Spleen (tissue), 11 donors: ENCODE data around the gene NANOS3. TPM values are rescaled to one million over a fixed set of nuclear protein-coding genes. Genes with fewer than 3 reads are reported as not detected.

Experiments
- DNase-seq: peaks from one replicate; pipeline ENCODE4 v3.0.0-alpha.2; 2020
- H3K27ac ChIP-seq, 8 donors: fragments of 200-600 bp; sonication (generic) in 7 of 8; 1 replicate in 4 of 8; 2 replicates in 4 of 8; pipeline versions ENCODE4 v1.5.0 to v1.8.0; 2016 to 2021; ENCODE audit warnings: inconsistent platforms in 4 of 8, mild to moderate bottlenecking in 4 of 8, moderate library complexity in 1 of 8
- H3K27me3 ChIP-seq, 7 donors: fragments of 200-600 bp; sonication (generic) in 6 of 7; replicated peaks in 1 of 7; 1 replicate in 4 of 7; 2 replicates in 3 of 7; pipeline versions ENCODE4 v1.5.0 to v1.8.0; 2016 to 2021; ENCODE audit warnings: inconsistent platforms in 3 of 7, mild to moderate bottlenecking in 1 of 7
- H3K36me3 ChIP-seq, 6 donors: fragments of 200-600 bp; sonication (generic) in 5 of 6; 1 replicate in 4 of 6; 2 replicates in 2 of 6; pipeline versions ENCODE4 v1.5.0 to v1.8.0; 2016 to 2021; ENCODE audit warnings: inconsistent platforms in 2 of 6
- H3K4me1 ChIP-seq, 6 donors: fragments of 200-600 bp; sonication (generic) in 5 of 6; 1 replicate in 3 of 6; 2 replicates in 3 of 6; pipeline versions ENCODE4 v1.5.0 to v1.8.0; 2016 to 2021; ENCODE audit warnings: inconsistent platforms in 3 of 6
- H3K4me3 ChIP-seq, 8 donors: fragments of 200-600 bp; sonication (generic) in 7 of 8; 1 replicate in 4 of 8; 2 replicates in 4 of 8; pipeline versions ENCODE4 v1.5.0 to v1.8.0; 2016 to 2021; ENCODE audit warnings: inconsistent platforms in 4 of 8, mild to moderate bottlenecking in 4 of 8, moderate library complexity in 2 of 8
- H3K9me3 ChIP-seq, 8 donors: fragments of 200-600 bp; sonication (generic) in 7 of 8; 1 replicate in 4 of 8; 2 replicates in 4 of 8; pipeline versions ENCODE4 v1.5.0 to v1.8.0; 2016 to 2021; ENCODE audit warnings: inconsistent platforms in 4 of 8
- POLR2A ChIP-seq, 3 donors: fragments of 450-650 bp; IDR thresholded peaks; one replicate each; pipeline ENCODE4 v1.5.1; 2017; ENCODE audit warnings: antibody characterized with exemption in 3 of 3, mild to moderate bottlenecking in 1 of 3
- POLR2AphosphoS5 ChIP-seq, 3 donors: sonication (generic); formaldehyde crosslinking; IDR thresholded peaks; one replicate each; pipeline ENCODE4 v1.5.1; 2017; ENCODE audit warnings: antibody characterized with exemption in 3 of 3
- whole genome bisulfite sequencing, 5 donors: extraction: QIAGEN DNeasy Blood & Tissue Kit in 3 of 5; methylation state at CpG; one replicate each; pipeline versions ENCODE4 v1.1.5 to v1.1.7; 2013 to 2018; 5-methylcytosine and 5-hydroxymethylcytosine counted together
- intact Hi-C: fragments of 100-400 bp; cut with DNase I; formaldehyde crosslinking; loops from one replicate; pipeline ENCODE4 v1.15.0; 2023; ENCODE audit warnings: low total_unique reads
- microRNA-seq, 3 donors: library from miRNA; unstranded; fragments of <30 nt; microRNA quantifications; one replicate each; pipeline versions ENCODE4 to v1.1.0, GENCODE V29; 2019 to 2020
- polyA plus RNA-seq, 3 donors: library from polyadenylated mRNA; stranded (reverse); fragments of 200-250 nt; gene quantifications; one replicate each; pipeline ENCODE4 v1.2.1, GENCODE V29; 2013
- small RNA-seq, 4 donors: library from RNA; depleted of rRNA; stranded (forward); fragments of <200 nt; gene quantifications; one replicate each; pipeline ENCODE3, GENCODE V24; 2016
- total RNA-seq, 7 donors: library from RNA; depleted of rRNA in 3 of 7; stranded (reverse); fragments of >200 nt in 3 of 7; fragmentation: NEBNext Ultra II Directional in 4 of 7; extraction: Animal tissue kit (Norgen Biotek cat#: 25700) in 4 of 7; gene quantifications; one replicate each; pipeline versions ENCODE4 v1.1.0 to v1.2.1, GENCODE V29; 2016 to 2021
- TF ChIP-seq, protein P1 (sequence below), 11 experiments: fragments of 200-600 bp in 7 of 11; fragments of 450-650 bp in 4 of 11; sonication (generic) in 4 of 11; IDR thresholded peaks in 8 of 11; conservative IDR thresholded peaks in 3 of 11; 1 replicate in 7 of 11; 2 replicates in 4 of 11; pipeline versions ENCODE4 v1.4.0 to v1.8.0; 2016 to 2021; ENCODE audit warnings: antibody characterized with exemption in 11 of 11, inconsistent platforms in 4 of 11, mild to moderate bottlenecking in 1 of 11
- donor health status: healthy with polysubstance abuse.
- donor health status: DM: no; HTN: no; CAD: no; lungs with moderate emphysema.
- donor health status: DM: no; HTN: no; CAD: no.
- donor health status: Bipolar disorder and iron deficiency.
- donor health status: healthy.
- donor health status: DM: no; HTN: no; CAD: no.
- donor health status: DM: yes; HTN: yes; CAD: no.

Gene NANOS3
- total and polyA plus RNA-seq, 10 donors: 0.42 to 0.99 (median 0.52) TPM; not detected in 7

- Histone ChIP-seq H3K27ac (no peak overlapping the region), H3K4me1 (peaks cover 0 to 14% (median 3%) of the 10 kb centered on the region in 6 donors), H3K9me3 (no peaks in the 10 kb centered on the region), H3K36me3 (peaks cover 0 to 62% (median 24%) of the 10 kb centered on the region in 6 donors), H3K27me3 (peaks cover 0 to 14% (median 0%) of the 10 kb centered on the region in 7 donors), H3K4me3 (no peak overlapping the region)
- intact Hi-C loops: no loop called here
- WGBS, 5 donors: 82 to 97% (median 93%) methylated on average over 8 to 17 of the region's 17 CpGs
- no peak for DNase-seq
- TF ChIP-seq POLR2AphosphoS5 (IDR thresholded peaks at IDR 0.05): no peak
- TF ChIP-seq POLR2A (IDR thresholded peaks at IDR 0.05): no peak
- TF ChIP-seq, protein P1, sequence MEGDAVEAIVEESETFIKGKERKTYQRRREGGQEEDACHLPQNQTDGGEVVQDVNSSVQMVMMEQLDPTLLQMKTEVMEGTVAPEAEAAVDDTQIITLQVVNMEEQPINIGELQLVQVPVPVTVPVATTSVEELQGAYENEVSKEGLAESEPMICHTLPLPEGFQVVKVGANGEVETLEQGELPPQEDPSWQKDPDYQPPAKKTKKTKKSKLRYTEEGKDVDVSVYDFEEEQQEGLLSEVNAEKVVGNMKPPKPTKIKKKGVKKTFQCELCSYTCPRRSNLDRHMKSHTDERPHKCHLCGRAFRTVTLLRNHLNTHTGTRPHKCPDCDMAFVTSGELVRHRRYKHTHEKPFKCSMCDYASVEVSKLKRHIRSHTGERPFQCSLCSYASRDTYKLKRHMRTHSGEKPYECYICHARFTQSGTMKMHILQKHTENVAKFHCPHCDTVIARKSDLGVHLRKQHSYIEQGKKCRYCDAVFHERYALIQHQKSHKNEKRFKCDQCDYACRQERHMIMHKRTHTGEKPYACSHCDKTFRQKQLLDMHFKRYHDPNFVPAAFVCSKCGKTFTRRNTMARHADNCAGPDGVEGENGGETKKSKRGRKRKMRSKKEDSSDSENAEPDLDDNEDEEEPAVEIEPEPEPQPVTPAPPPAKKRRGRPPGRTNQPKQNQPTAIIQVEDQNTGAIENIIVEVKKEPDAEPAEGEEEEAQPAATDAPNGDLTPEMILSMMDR (IDR thresholded peaks at IDR 0.05 in 8 of 11, conservative IDR thresholded peaks at IDR 0.05 in 3 of 11): no peak
Observed at GRCh38 chr19:13929956-13930355, 53.0 kb downstream of the NANOS3 start.

Small RNA genes lying within 50 kb of the gene (microRNA-seq; reads per million reads assigned to microRNA genes)
- gene MIR181C: 205 to 253 (median 229) reads per million in 3 donors
- gene MIR181D: 111 to 152 (median 117) reads per million in 3 donors

Small RNA genes lying within 50 kb of the gene (small RNA-seq; reads per million reads assigned to genes)
- gene MIR181C (34.6 to 50.1 (median 47.8) reads per million in 4 donors), gene MIR181D (20.9 to 33.5 (median 30.3) reads per million in 4 donors)

Other genes with a start within 250 kb of the NANOS3 start
- 10 to 100 TPM; 31.2 to 64.6 (median 36.6) TPM for gene MRI1, start 112.6 kb upstream of the NANOS3 start, total RNA-seq
- gene MRI1, start 112.6 kb upstream of the NANOS3 start, polyA plus RNA-seq: 10 to 100 TPM; 21.2 to 25.1 (median 21.7) TPM
- 100 to 1,000 TPM in 2 of 7 donors, 10 to 100 TPM in 5; 39.6 to 190 (median 55.5) TPM for gene C19orf53, start 102.7 kb upstream of the NANOS3 start, total RNA-seq
- 100 to 1,000 TPM; 137 to 183 (median 164) TPM for gene C19orf53, start 102.7 kb upstream of the NANOS3 start, polyA plus RNA-seq
- 10 to 100 TPM in 3 of 7 donors, 1 to 10 TPM in 4; 6.2 to 14.8 (median 9.4) TPM for gene ZSWIM4, start 81.7 kb upstream of the NANOS3 start, total RNA-seq
- gene ZSWIM4, start 81.7 kb upstream of the NANOS3 start, polyA plus RNA-seq: 1 to 10 TPM; 1.5 to 4.7 (median 1.7) TPM
- 1 to 10 TPM in 6 of 7 donors, under 1 TPM in 1; 0.97 to 3.5 (median 2.1) TPM for gene BRME1, start 29.0 kb downstream of the NANOS3 start, total RNA-seq
- gene BRME1, start 29.0 kb downstream of the NANOS3 start, polyA plus RNA-seq: 1 to 10 TPM; 1.3 to 3.8 (median 2.7) TPM
- 10 to 100 TPM; 26.2 to 40.1 (median 28.8) TPM for gene CC2D1A, start 29.1 kb downstream of the NANOS3 start, total RNA-seq
- gene CC2D1A, start 29.1 kb downstream of the NANOS3 start, polyA plus RNA-seq: 10 to 100 TPM; 13.0 to 27.2 (median 24.5) TPM
- 1 to 10 TPM in 2 of 7 donors, under 1 TPM in 4, not detected in 1; 0.19 to 3.0 (median 0.79) TPM for gene PODNL1, start 61.3 kb downstream of the NANOS3 start, total RNA-seq
- under 1 TPM; 0.20 to 0.54 (median 0.41) TPM for gene PODNL1, start 61.3 kb downstream of the NANOS3 start, polyA plus RNA-seq
- 10 to 100 TPM; 27.7 to 58.6 (median 43.2) TPM for gene DCAF15, start 75.4 kb downstream of the NANOS3 start, total RNA-seq
- gene DCAF15, start 75.4 kb downstream of the NANOS3 start, polyA plus RNA-seq: 10 to 100 TPM; 44.7 to 84.9 (median 79.0) TPM
- gene RFX1, start 129.2 kb downstream of the NANOS3 start, total RNA-seq: 10 to 100 TPM in 5 of 7 donors, 1 to 10 TPM in 2; 9.2 to 22.4 (median 17.9) TPM
- 1 to 10 TPM; 2.2 to 8.0 (median 4.2) TPM for gene RFX1, start 129.2 kb downstream of the NANOS3 start, polyA plus RNA-seq
- gene RLN3, start 151.0 kb downstream of the NANOS3 start, total RNA-seq: not detected
- under 1 TPM in 1 of 3 donors, not detected in 2; 0.35 TPM for gene RLN3, start 151.0 kb downstream of the NANOS3 start, polyA plus RNA-seq
- gene IL27RA, start 154.6 kb downstream of the NANOS3 start, total RNA-seq: 10 to 100 TPM; 15.7 to 28.7 (median 20.8) TPM
- gene IL27RA, start 154.6 kb downstream of the NANOS3 start, polyA plus RNA-seq: 10 to 100 TPM; 12.8 to 14.4 (median 13.4) TPM
- gene PALM3, start 184.9 kb downstream of the NANOS3 start, total RNA-seq: not detected
- under 1 TPM; 0.02 to 0.32 (median 0.05) TPM for gene PALM3, start 184.9 kb downstream of the NANOS3 start, polyA plus RNA-seq
- 1 to 10 TPM; 1.8 to 8.0 (median 2.0) TPM for gene MISP3, start 195.7 kb downstream of the NANOS3 start, total RNA-seq
- 1 to 10 TPM; 1.5 to 2.2 (median 1.9) TPM for gene MISP3, start 195.7 kb downstream of the NANOS3 start, polyA plus RNA-seq
- 1 to 10 TPM in 1 of 7 donors, not detected in 6; 4.9 TPM for gene C19orf67, start 208.6 kb downstream of the NANOS3 start, total RNA-seq
- not detected for gene C19orf67, start 208.6 kb downstream of the NANOS3 start, polyA plus RNA-seq
- 10 to 100 TPM; 25.5 to 36.8 (median 30.6) TPM for gene SAMD1, start 213.6 kb downstream of the NANOS3 start, total RNA-seq
- 10 to 100 TPM; 19.6 to 31.4 (median 24.3) TPM for gene SAMD1, start 213.6 kb downstream of the NANOS3 start, polyA plus RNA-seq
- 100 to 1,000 TPM in 6 of 7 donors, 10 to 100 TPM in 1; 87.7 to 256 (median 132) TPM for gene PRKACA, start 240.6 kb downstream of the NANOS3 start, total RNA-seq
- gene PRKACA, start 240.6 kb downstream of the NANOS3 start, polyA plus RNA-seq: 10 to 100 TPM; 26.6 to 77.3 (median 31.4) TPM